Activated B cell treated with CpG ODN at 0.5 μM for 24 hours (primary cell): Measurements from ENCODE around the gene USH2A. TPM values are rescaled to one million over a fixed set of nuclear protein-coding genes. Genes with fewer than 3 reads are reported as not detected.

ENCODE experiments used
- ATAC-seq: fragments of 200-7000 bp; cut with Tn5 transposase; one replicate; pipeline ENCODE4 v1.10.0; 2021; ENCODE audit warnings: low read depth, mild to moderate bottlenecking, moderate library complexity
- CTCF ChIA-PET: fragments of 350-600 bp; sonication (Branson Sonifier 250); formaldehyde crosslinking; loops from one replicate; lab custom pipeline; 2021; ENCODE audit warnings: antibody characterized with exemption; lab: Charles Lee
- POLR2A ChIA-PET: fragments of 350-600 bp; sonication (Branson Sonifier 250); formaldehyde crosslinking; loops from one replicate; lab custom pipeline; 2021; ENCODE audit warnings: antibody characterized with exemption; lab: Charles Lee
- DNase-seq: peaks from one replicate; pipeline ENCODE4 v3.0.0; 2022
- H3K27ac Mint-ChIP-seq: one replicate; pipeline ENCODE4 v1.8.0; 2020; ENCODE audit warnings: mixed read lengths
- H3K27me3 Mint-ChIP-seq: one replicate; pipeline ENCODE4 v1.8.0; 2021; ENCODE audit warnings: mixed read lengths
- H3K36me3 Mint-ChIP-seq: one replicate; pipeline ENCODE4 v1.8.0; 2021; ENCODE audit warnings: low read depth, mixed read lengths
- H3K4me1 Mint-ChIP-seq: one replicate; pipeline ENCODE4 v1.8.0; 2021; ENCODE audit warnings: mixed read lengths
- H3K4me3 Mint-ChIP-seq: one replicate; pipeline ENCODE4 v1.8.0; 2020; ENCODE audit warnings: mild to moderate bottlenecking, mixed read lengths
- H3K9me3 Mint-ChIP-seq: one replicate; pipeline ENCODE4 v1.8.0; 2020; ENCODE audit warnings: mixed read lengths
- intact Hi-C: fragments of 100-400 bp; cut with micrococcal nuclease; formaldehyde crosslinking; loops from one replicate; pipeline ENCODE4 v1.15.1; 2024
- total RNA-seq: library from RNA; stranded (reverse); gene quantifications from 2 replicates; pipeline ENCODE4 v1.2.3, GENCODE V29; 2022
- TF ChIP-seq, protein P1 (sequence below): fragments of 200-600 bp; IDR thresholded peaks from one replicate; pipeline ENCODE4 v1.8.0; 2022; ENCODE audit warnings: antibody characterized with exemption, mild to moderate bottlenecking

USH2A gene
- total RNA-seq, 1 donor from 2014 or later: not detected

DNA sequence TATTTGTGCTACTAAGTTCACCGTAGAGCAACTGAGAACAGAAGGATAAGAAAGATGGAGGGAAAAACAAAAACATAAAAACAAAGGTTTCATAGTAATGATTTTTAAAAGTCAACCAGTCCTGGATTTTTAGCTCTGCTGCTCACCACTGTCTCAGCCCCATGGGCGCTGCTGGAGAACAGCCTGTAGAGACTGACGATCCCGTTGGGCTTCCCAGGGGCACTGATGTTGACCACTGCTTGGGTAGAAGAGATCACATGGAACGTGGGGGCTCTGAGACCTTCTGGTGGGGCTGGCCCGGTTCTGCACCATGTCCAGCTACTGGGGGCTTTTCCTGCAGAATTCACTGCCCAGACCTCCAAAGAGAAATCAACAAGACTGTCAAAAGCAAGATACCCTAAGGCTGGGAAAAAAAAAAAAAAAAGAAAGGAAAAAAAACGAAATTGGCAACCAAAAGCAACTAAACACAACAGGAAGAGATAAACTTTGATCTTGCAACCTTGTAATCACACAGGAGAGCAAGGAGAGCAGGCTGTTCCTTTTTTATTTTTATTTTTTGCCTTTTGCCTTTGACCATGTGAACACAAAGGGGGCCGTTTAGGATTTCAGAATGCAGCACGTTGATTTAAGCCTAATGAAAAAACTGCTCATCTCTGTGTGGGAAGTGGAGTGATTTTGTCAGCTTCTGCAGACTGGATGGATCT is 772.6 kb downstream of the USH2A start:
- TF ChIP-seq, protein P1, sequence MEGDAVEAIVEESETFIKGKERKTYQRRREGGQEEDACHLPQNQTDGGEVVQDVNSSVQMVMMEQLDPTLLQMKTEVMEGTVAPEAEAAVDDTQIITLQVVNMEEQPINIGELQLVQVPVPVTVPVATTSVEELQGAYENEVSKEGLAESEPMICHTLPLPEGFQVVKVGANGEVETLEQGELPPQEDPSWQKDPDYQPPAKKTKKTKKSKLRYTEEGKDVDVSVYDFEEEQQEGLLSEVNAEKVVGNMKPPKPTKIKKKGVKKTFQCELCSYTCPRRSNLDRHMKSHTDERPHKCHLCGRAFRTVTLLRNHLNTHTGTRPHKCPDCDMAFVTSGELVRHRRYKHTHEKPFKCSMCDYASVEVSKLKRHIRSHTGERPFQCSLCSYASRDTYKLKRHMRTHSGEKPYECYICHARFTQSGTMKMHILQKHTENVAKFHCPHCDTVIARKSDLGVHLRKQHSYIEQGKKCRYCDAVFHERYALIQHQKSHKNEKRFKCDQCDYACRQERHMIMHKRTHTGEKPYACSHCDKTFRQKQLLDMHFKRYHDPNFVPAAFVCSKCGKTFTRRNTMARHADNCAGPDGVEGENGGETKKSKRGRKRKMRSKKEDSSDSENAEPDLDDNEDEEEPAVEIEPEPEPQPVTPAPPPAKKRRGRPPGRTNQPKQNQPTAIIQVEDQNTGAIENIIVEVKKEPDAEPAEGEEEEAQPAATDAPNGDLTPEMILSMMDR: no peak
- CTCF ChIA-PET: no interaction called here
- no peak for ATAC-seq
- Mint-ChIP-seq H3K9me3 (no peaks in the 10 kb centered on the region), H3K27ac (no peak overlapping the region), H3K27me3 (no peaks in the 10 kb centered on the region), H3K4me3 (no peak overlapping the region), H3K4me1 (no peaks in the 10 kb centered on the region), H3K36me3 (no peaks in the 10 kb centered on the region)
- POLR2A ChIA-PET: no interaction called here
- no peak for DNase-seq
- intact Hi-C loops: no loop called here

DNA sequence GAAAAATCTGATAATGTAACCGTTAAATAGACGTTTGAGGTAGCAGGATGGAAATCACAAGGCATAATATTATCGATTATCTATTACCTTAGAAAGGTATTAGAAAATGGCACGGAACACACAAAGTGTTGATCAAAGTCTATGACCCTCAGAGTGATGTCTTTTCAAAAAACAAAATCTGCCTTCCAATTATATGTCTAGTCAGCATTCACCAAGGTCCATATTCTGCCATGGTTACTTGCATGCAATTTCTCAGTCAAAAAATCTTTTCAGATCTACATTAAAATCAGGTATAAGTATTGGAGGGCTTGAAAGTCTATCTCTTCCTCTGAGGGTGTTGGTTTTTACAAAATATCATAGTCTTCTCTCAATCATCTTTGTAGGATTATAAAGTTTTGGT is 774.3 kb downstream of the USH2A start:
- ChIA-PET POLR2A (no interaction called here), CTCF (no interaction called here)
- TF ChIP-seq, protein P1: no peak
- Mint-ChIP-seq H3K27me3 (no peaks in the 10 kb centered on the region), H3K27ac (no peak overlapping the region), H3K36me3 (no peaks in the 10 kb centered on the region), H3K4me1 (no peaks in the 10 kb centered on the region), H3K4me3 (no peak overlapping the region), H3K9me3 (no peaks in the 10 kb centered on the region)
- DNase-seq: no peak
- no peak for ATAC-seq
- intact Hi-C loops: no loop called here

DNA sequence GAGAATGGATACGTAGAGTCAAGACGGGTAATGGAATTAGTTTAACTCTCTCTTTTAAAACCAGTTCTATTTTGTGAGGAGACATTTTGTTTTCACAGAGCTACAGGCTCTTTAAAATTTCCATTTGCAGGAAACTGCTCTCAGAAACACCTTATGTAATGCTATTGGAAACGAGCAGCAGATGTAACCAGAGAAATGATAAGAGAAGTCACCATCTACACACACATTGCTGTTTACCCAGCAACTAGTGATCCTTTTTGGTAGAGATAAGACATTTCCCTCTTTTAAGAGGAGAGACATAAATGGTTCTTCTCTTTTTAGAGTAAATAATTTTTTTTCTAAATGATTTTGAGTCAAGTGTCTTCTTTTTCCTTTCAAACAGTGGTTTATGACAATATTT is 775.5 kb downstream of the USH2A start:
- H3K27ac Mint-ChIP-seq: no peak overlapping the region
- CTCF ChIA-PET: no interaction called here
- no peaks in the 10 kb centered on the region for H3K36me3 Mint-ChIP-seq
- DNase-seq (no peak), ATAC-seq (no peak)
- H3K4me3 Mint-ChIP-seq: no peak overlapping the region
- POLR2A ChIA-PET: no interaction called here
- H3K9me3 Mint-ChIP-seq: no peaks in the 10 kb centered on the region
- no peaks in the 10 kb centered on the region for H3K4me1 Mint-ChIP-seq
- TF ChIP-seq, protein P1: no peak
- H3K27me3 Mint-ChIP-seq: no peaks in the 10 kb centered on the region
- intact Hi-C loops: no loop called here

DNA sequence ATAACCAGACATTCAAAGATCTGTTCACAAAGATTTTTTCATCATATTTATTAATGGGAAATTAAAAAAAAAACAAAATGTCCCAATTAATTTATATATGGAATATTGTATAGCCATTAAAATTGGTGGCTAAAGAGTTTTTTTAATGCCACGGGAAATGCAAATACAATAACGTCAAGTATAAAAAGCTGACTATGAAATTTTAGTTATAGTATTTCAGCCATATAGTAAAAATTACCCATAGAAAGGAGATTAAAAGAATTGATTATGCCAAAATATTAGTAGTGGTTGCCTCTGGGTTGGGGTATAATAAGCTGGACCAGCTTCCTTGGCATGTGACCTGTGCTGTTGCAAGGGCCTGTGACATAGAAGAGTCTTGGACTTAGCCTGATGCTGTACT is 777.4 kb downstream of the USH2A start:
- ChIA-PET CTCF (no interaction called here), POLR2A (no interaction called here)
- intact Hi-C loops: no loop called here
- ATAC-seq: no peak
- Mint-ChIP-seq H3K27me3 (no peaks in the 10 kb centered on the region), H3K4me3 (no peak overlapping the region), H3K9me3 (no peaks in the 10 kb centered on the region), H3K36me3 (no peaks in the 10 kb centered on the region), H3K27ac (no peak overlapping the region), H3K4me1 (no peaks in the 10 kb centered on the region)
- TF ChIP-seq, protein P1: no peak
- DNase-seq: no peak

DNA sequence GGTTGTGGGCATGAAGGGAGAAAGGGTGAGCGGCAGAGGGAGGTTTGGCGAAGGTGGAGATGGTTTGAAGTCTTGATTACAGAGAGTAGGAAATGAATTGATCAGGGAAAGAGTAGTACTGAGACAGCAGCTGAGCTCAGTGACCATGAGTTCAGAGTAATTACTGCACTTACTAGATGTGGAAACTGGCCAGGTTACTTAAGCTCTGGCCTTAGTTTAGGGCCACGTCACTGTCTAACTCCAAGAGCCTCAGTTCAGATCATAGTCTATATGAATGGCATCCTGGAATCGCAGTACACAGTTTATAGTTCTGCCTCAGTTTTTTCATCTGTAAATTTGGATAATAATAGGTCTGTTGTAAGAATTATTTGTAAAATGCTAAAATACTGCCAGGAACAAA is 778.1 kb downstream of the USH2A start:
- POLR2A ChIA-PET: no interaction called here
- Mint-ChIP-seq H3K27me3 (no peaks in the 10 kb centered on the region), H3K4me3 (no peak overlapping the region), H3K9me3 (no peaks in the 10 kb centered on the region), H3K27ac (no peak overlapping the region), H3K36me3 (no peaks in the 10 kb centered on the region), H3K4me1 (no peaks in the 10 kb centered on the region)
- TF ChIP-seq, protein P1: no peak
- DNase-seq (no peak), ATAC-seq (no peak)
- CTCF ChIA-PET: no interaction called here
- intact Hi-C loops: no loop called here
